ENCODE data around the gene ZNF775. TPM values are rescaled to one million over a fixed set of nuclear protein-coding genes. Genes with fewer than 3 reads are reported as not detected.

ZNF775 gene
- total RNA-seq, 1 experiment from 2014 or later, result 3.7 TPM

DNA sequence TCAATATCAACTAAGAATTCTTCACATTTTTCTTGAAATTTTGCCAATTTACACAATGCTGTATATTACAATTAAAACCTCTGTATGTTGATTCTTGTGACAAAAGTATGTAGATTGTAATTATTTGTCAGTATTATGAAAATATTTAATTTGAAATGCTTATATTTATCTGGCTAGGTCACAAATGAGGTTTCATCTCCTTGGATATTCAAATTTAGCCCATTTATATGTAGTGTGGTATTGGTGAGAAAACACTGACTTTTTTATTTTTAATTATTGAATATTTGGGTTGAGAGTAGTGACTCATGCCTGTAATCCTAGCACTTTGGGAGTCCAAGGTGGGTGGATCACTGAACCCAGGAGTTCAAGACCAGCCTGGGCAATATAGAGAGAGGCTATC lies 34.8 kb upstream of the ZNF775 start:
- no peak for ATAC-seq
- no peaks in the 10 kb centered on the region for H3F3A ChIP-seq (ENCODE audit: low read length, unreplicated experiment)
- H3K9me2 ChIP-seq (replicated peaks; ENCODE audit: low read length), result no peaks in the 10 kb centered on the region
- no peaks in the 10 kb centered on the region for H3K27me3 ChIP-seq (ENCODE audit: low read length)
- H3K27ac ChIP-seq (ENCODE audit: low read length), result no peak overlapping the region
- no peaks in the 10 kb centered on the region for H3K36me3 ChIP-seq (ENCODE audit: low read depth, low read length)
- no TSS peak for BruUV-seq (replicated peaks)
- H2AFZ ChIP-seq (ENCODE audit: low read length), result no peak overlapping the region
- no peaks in the 10 kb centered on the region for H4K20me1 ChIP-seq (ENCODE audit: low read length)
- H3K9me3 ChIP-seq (ENCODE audit: low read length), result no peaks in the 10 kb centered on the region
- H3K4me2 ChIP-seq (ENCODE audit: low read length), result no peak overlapping the region
- intact Hi-C loops (cut with micrococcal nuclease), result no loop called here
- ChIA-PET POLR2A (ENCODE audit: unreplicated experiment) (no interaction called here), CTCF (no interaction called here)
- DNase-seq, result no peak
- no peak overlapping the region for H3K4me3 ChIP-seq (ENCODE audit: low read length)
- H3K4me1 ChIP-seq (ENCODE audit: insufficient read depth, low read length), result no peaks in the 10 kb centered on the region
- H3K9ac ChIP-seq (ENCODE audit: low read length), result no peak overlapping the region
- H3K79me2 ChIP-seq (ENCODE audit: low read length), result no peaks in the 10 kb centered on the region
- TF ChIP-seq, protein P1, sequence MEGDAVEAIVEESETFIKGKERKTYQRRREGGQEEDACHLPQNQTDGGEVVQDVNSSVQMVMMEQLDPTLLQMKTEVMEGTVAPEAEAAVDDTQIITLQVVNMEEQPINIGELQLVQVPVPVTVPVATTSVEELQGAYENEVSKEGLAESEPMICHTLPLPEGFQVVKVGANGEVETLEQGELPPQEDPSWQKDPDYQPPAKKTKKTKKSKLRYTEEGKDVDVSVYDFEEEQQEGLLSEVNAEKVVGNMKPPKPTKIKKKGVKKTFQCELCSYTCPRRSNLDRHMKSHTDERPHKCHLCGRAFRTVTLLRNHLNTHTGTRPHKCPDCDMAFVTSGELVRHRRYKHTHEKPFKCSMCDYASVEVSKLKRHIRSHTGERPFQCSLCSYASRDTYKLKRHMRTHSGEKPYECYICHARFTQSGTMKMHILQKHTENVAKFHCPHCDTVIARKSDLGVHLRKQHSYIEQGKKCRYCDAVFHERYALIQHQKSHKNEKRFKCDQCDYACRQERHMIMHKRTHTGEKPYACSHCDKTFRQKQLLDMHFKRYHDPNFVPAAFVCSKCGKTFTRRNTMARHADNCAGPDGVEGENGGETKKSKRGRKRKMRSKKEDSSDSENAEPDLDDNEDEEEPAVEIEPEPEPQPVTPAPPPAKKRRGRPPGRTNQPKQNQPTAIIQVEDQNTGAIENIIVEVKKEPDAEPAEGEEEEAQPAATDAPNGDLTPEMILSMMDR (conservative IDR thresholded peaks at IDR 0.05; ENCODE audit: low read depth, low read length), result no peak
- TF ChIP-seq EZH2 (IDR thresholded peaks at IDR 0.05; ENCODE audit: low read length, unreplicated experiment) (no peak), EZH2phosphoT487 (IDR thresholded peaks at IDR 0.05; ENCODE audit: borderline replicate concordance, low read length) (no peak)

DNA sequence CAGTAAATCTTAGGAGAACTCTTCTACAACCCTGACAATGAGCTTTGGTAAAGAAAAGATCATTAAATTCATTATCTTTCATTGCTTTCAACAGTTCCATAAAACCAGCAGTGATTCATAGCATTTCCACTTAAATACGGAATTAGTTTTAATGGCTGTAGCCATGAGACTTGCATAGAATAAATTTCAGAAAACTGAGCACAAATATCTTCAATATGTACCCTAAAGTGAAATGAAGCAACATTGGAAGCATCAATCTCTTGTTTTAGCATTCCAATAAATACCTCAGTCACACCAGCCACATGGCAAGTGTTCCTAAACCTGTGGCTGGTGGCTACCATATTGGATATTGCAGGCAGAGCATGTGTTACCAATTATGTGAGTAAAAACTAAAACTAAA lies 34.1 kb upstream of the ZNF775 start:
- Histone ChIP-seq H4K20me1 (ENCODE audit: low read length) (no peaks in the 10 kb centered on the region), H3K4me3 (ENCODE audit: low read length) (no peak overlapping the region), H3K9me2 (replicated peaks; ENCODE audit: low read length) (no peaks in the 10 kb centered on the region), H3K9me3 (ENCODE audit: low read length) (no peaks in the 10 kb centered on the region), H3K27me3 (ENCODE audit: low read length) (no peaks in the 10 kb centered on the region), H3K4me1 (ENCODE audit: insufficient read depth, low read length) (no peaks in the 10 kb centered on the region), H3F3A (ENCODE audit: low read length, unreplicated experiment) (no peaks in the 10 kb centered on the region), H3K4me2 (ENCODE audit: low read length) (no peak overlapping the region), H3K36me3 (ENCODE audit: low read depth, low read length) (no peaks in the 10 kb centered on the region), H3K79me2 (ENCODE audit: low read length) (no peaks in the 10 kb centered on the region), H3K9ac (ENCODE audit: low read length) (no peak overlapping the region), H2AFZ (ENCODE audit: low read length) (no peak overlapping the region), H3K27ac (ENCODE audit: low read length) (no peak overlapping the region)
- POLR2A ChIA-PET (ENCODE audit: unreplicated experiment), result no interaction called here
- intact Hi-C loops (cut with micrococcal nuclease), result no loop called here
- CTCF ChIA-PET, result no interaction called here
- no peak for ATAC-seq
- no peak for DNase-seq
- BruUV-seq (replicated peaks), result no TSS peak
- no peak for TF ChIP-seq EZH2 (IDR thresholded peaks at IDR 0.05; ENCODE audit: low read length, unreplicated experiment)
- TF ChIP-seq, protein P1 (conservative IDR thresholded peaks at IDR 0.05; ENCODE audit: low read depth, low read length), result no peak
- TF ChIP-seq EZH2phosphoT487 (IDR thresholded peaks at IDR 0.05; ENCODE audit: borderline replicate concordance, low read length), result no peak

DNA sequence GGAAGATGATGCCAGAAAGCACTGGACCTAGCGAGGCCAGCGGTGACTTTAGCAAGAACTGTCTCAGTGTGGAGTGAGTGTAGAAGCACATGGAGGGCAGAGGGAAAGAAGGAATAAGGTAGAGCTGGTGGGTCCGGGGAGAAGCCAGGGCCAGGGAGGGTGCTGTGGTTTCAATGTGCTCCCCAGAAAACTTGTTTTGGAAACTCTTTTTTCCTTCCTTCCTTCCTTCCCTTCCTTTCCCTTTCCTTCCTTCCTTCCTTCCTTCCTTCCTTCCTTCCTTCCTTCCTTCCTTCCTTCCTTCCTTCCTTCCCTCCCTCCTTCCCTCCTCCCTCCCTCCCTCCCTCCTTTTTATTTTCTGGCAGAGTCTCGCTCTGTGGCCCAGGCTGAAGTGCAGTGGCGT lies 32.2 kb upstream of the ZNF775 start:
- ChIA-PET POLR2A (ENCODE audit: unreplicated experiment) (no interaction called here), CTCF (no interaction called here)
- ATAC-seq (no peak), DNase-seq (no peak)
- Histone ChIP-seq H3K9me2 (replicated peaks; ENCODE audit: low read length) (no peaks in the 10 kb centered on the region), H3F3A (ENCODE audit: low read length, unreplicated experiment) (no peaks in the 10 kb centered on the region), H3K9ac (ENCODE audit: low read length) (no peak overlapping the region), H3K36me3 (ENCODE audit: low read depth, low read length) (no peaks in the 10 kb centered on the region), H3K4me1 (ENCODE audit: insufficient read depth, low read length) (0 out of 2 replicates have a peak, but pooled peaks cover 5% of the 10 kb centered on the region), H3K79me2 (ENCODE audit: low read length) (no peaks in the 10 kb centered on the region), H3K27ac (ENCODE audit: low read length) (no peak overlapping the region), H2AFZ (ENCODE audit: low read length) (no peak overlapping the region), H3K4me2 (ENCODE audit: low read length) (no peak overlapping the region), H3K9me3 (ENCODE audit: low read length) (no peaks in the 10 kb centered on the region), H3K27me3 (ENCODE audit: low read length) (no peaks in the 10 kb centered on the region), H4K20me1 (ENCODE audit: low read length) (no peaks in the 10 kb centered on the region), H3K4me3 (ENCODE audit: low read length) (no peak overlapping the region)
- intact Hi-C loops (cut with micrococcal nuclease), result no loop called here
- TF ChIP-seq, protein P1 (conservative IDR thresholded peaks at IDR 0.05; ENCODE audit: low read depth, low read length), result no peak
- TF ChIP-seq EZH2 (IDR thresholded peaks at IDR 0.05; ENCODE audit: low read length, unreplicated experiment) (no peak), EZH2phosphoT487 (IDR thresholded peaks at IDR 0.05; ENCODE audit: borderline replicate concordance, low read length) (no peak)
- BruUV-seq (replicated peaks), result no TSS peak
